Bronchial epithelial cell (primary cell): ENCODE results near the gene TOB1. TPM values are rescaled to one million over a fixed set of nuclear protein-coding genes. Genes with fewer than 3 reads are reported as not detected.

Experiments
- DNase-seq: peaks from one replicate; pipeline ENCODE4 v3.0.0-alpha.2; 2010; ENCODE audit warnings: low read depth
- FAIRE-seq: peaks from 2 replicates; lab custom pipeline; 2011; peaks lifted over from hg19 to GRCh38; lab: Jason Lieb, UNC
- H3K27me3 ChIP-seq: 2 replicates; pipeline ENCODE4 v1.5.1; 2011; ENCODE audit warnings: low read length; ENCODE audit not compliant: control insufficient read depth, insufficient read depth
- H3K36me3 ChIP-seq: 2 replicates; pipeline ENCODE4 v1.5.1; 2011; ENCODE audit warnings: low read length; ENCODE audit not compliant: control insufficient read depth, insufficient read depth
- H3K4me3 ChIP-seq: 2 replicates; pipeline ENCODE4 v1.5.1; 2011; ENCODE audit warnings: mild to moderate bottlenecking, low read depth, low read length, control low read depth
- CTCF ChIP-seq: IDR thresholded peaks from 2 replicates; pipeline ENCODE4 v1.5.1; 2011; ENCODE audit warnings: mild to moderate bottlenecking, moderate library complexity, low read length, control low read depth, inconsistent platforms; ENCODE audit not compliant: insufficient read depth, severe bottlenecking
- total RNA-seq: library from RNA; depleted of rRNA; stranded (reverse); fragments of >200 nt; gene quantifications from 2 replicates; pipeline ENCODE4 v1.2.1, GENCODE V29; 2014

Gene TOB1
- total RNA-seq = 11.6 and 19.7 TPM in 2 replicates

- TF ChIP-seq CTCF = no peak
- no peaks in the 10 kb centered on the region for H3K27me3 ChIP-seq
- H3K36me3 ChIP-seq = peaks cover 6% of the 10 kb centered on the region
- H3K4me3 ChIP-seq = peak within 1 kb of the TSS; percentile 97
- DNase-seq (peak; percentile 92), FAIRE-seq (no peak)
Measured at GRCh38 chr17:50866261-50866949, at the start of gene TOB1. Gene TOB1 (minus strand): TSS chr17:50866354. CDS start chr17:50864017, 2,337 bp downstream.

- DNase-seq (no peak), FAIRE-seq (no peak)
- H3K36me3 ChIP-seq = no peaks in the 10 kb centered on the region
- H3K27me3 ChIP-seq = no peaks in the 10 kb centered on the region
- H3K4me3 ChIP-seq = no peak overlapping the region
- no peak for TF ChIP-seq CTCF
Measured at GRCh38 chr17:50914505-50915063, 48.4 kb upstream of the TOB1 start.

- no peak for TF ChIP-seq CTCF
- no peaks in the 10 kb centered on the region for H3K27me3 ChIP-seq
- no peaks in the 10 kb centered on the region for H3K36me3 ChIP-seq
- FAIRE-seq (no peak), DNase-seq (no peak)
- H3K4me3 ChIP-seq = no peak overlapping the region
Measured at GRCh38 chr17:50913120-50913519, 47.0 kb upstream of the TOB1 start.

GRCh38 chr17:50911890-50912289 lies 45.7 kb upstream of the TOB1 start:
- DNase-seq (no peak), FAIRE-seq (no peak)
- no peaks in the 10 kb centered on the region for H3K27me3 ChIP-seq
- no peaks in the 10 kb centered on the region for H3K36me3 ChIP-seq
- TF ChIP-seq CTCF = no peak
- no peak overlapping the region for H3K4me3 ChIP-seq

GRCh38 chr17:50911450-50911849 lies 45.3 kb upstream of the TOB1 start:
- TF ChIP-seq CTCF = no peak
- DNase-seq (no peak), FAIRE-seq (no peak)
- Histone ChIP-seq H3K4me3 (no peak overlapping the region), H3K36me3 (no peaks in the 10 kb centered on the region), H3K27me3 (no peaks in the 10 kb centered on the region)
